Suprapubic skin (tissue), 3 donors: ENCODE measurements around the gene TOP2B.

ENCODE experiments used
- EP300 ChIP-seq: sonication (generic); formaldehyde crosslinking; IDR thresholded peaks from one replicate; pipeline ENCODE4 v1.6.1; 2017; ENCODE audit warnings: antibody characterized with exemption
- TF ChIP-seq, protein P1 (sequence below), 2 donors: fragments of 200-600 bp in 1 of 2; fragments of 450-650 bp in 1 of 2; sonication (generic) in 1 of 2; IDR thresholded peaks; one replicate each; pipeline ENCODE4 v1.5.1; 2016 to 2019; ENCODE audit warnings: antibody characterized with exemption in 2 of 2, mild to moderate bottlenecking in 1 of 2, moderate library complexity in 1 of 2

DNA sequence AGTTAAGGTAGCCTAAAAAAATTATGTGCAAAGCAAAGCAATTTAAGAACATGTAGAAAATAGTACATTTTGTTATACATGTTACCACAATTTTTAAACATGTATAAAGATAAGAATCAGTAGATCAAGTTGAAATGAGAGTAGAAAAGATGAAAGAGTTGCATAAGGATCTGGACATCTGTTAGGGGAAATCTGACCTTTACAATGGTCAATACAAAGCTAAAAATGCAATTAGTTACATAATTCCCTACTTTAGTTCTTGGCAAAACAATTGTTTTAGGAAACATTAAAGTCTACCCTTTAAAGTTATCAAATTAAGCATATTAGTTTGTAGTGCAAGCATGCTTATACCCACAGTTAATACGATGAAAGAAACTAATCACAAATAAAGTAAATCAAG, 32.7 kb downstream of the TOP2B start:
- TF ChIP-seq, protein P1, sequence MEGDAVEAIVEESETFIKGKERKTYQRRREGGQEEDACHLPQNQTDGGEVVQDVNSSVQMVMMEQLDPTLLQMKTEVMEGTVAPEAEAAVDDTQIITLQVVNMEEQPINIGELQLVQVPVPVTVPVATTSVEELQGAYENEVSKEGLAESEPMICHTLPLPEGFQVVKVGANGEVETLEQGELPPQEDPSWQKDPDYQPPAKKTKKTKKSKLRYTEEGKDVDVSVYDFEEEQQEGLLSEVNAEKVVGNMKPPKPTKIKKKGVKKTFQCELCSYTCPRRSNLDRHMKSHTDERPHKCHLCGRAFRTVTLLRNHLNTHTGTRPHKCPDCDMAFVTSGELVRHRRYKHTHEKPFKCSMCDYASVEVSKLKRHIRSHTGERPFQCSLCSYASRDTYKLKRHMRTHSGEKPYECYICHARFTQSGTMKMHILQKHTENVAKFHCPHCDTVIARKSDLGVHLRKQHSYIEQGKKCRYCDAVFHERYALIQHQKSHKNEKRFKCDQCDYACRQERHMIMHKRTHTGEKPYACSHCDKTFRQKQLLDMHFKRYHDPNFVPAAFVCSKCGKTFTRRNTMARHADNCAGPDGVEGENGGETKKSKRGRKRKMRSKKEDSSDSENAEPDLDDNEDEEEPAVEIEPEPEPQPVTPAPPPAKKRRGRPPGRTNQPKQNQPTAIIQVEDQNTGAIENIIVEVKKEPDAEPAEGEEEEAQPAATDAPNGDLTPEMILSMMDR (IDR thresholded peaks at IDR 0.05), result no peak
- no peak for TF ChIP-seq EP300
